GM18498 (cell line): ENCODE measurements around the gene RASAL1.
A peak's percentile ranks its signal among the peaks of the same experiment; 100 is the strongest.

Experiments used
- ATAC-seq: cut with Tn5 transposase; IDR thresholded peaks from one replicate; pipeline ENCODE4 v1.9.1; 2021; ENCODE audit warnings: mild to moderate bottlenecking, moderate library complexity; ENCODE audit not compliant: unreplicated experiment

Gene RASAL1, protein sequence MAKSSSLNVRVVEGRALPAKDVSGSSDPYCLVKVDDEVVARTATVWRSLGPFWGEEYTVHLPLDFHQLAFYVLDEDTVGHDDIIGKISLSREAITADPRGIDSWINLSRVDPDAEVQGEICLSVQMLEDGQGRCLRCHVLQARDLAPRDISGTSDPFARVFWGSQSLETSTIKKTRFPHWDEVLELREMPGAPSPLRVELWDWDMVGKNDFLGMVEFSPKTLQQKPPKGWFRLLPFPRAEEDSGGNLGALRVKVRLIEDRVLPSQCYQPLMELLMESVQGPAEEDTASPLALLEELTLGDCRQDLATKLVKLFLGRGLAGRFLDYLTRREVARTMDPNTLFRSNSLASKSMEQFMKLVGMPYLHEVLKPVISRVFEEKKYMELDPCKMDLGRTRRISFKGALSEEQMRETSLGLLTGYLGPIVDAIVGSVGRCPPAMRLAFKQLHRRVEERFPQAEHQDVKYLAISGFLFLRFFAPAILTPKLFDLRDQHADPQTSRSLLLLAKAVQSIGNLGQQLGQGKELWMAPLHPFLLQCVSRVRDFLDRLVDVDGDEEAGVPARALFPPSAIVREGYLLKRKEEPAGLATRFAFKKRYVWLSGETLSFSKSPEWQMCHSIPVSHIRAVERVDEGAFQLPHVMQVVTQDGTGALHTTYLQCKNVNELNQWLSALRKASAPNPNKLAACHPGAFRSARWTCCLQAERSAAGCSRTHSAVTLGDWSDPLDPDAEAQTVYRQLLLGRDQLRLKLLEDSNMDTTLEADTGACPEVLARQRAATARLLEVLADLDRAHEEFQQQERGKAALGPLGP

DNA sequence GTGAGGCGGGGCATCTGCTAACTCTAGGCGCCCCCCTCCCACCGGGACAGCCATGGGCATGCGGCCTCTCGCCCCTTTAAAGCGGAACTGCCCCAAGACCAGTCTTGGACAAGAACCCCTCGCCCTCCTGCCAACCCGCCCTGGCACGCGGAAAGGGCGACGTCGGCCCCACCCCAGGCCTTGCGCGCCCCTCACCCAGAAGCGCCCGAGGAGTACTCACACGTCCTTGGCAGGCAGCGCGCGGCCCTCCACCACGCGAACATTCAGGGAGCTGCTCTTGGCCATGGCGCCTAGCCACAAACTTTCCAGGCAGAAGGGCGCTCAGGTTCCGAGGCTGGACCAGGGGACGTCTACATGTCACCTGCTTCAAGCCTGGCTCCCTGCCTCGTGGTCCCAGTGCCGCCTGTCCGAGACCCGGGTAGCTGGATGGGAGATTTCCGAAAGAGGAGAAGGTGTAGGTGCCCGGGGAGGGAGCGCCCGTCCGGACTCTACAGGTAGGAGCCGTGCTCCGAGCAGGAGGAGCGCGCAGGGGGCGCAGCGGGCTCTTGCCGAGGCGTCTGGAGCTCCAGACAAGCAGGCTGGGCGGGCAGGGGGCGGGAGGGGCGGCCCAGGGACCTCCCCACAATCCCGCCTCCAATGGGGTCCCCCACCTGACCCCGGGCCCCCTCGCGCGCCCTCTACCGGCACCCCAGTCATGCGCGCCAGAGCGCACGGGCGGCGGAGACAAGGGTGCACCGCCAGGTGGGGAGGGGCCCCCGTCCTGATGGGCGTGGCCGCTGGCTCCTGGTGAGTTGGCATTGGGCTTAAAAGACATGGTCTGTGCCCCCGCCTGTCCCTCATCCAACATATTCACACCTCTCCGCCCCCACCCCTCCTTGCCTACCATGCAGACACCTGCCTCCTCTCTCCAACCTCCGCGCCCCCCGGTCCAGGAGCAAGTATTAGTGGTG is at the start of gene RASAL1:
RASAL1 (minus strand) TSS at position 584 of the 950 bp plus-strand sequence; CDS start at position 285, 299 bp downstream.
- no peak for ATAC-seq

DNA sequence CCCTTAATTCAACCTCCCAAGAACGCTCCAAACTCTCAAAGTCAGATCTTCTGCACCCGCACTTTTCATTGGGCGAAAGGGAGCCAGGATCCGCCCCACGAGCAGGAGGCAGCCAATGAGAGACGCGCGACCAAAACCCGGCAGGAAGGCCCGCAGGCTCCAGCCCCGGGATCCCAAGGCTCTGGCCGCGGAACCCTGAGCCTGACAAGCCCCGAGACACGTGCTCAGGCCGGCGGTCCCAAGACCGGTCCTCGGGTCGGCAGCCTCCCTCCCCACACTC is 49.3 kb upstream of the RASAL1 start:
- ATAC-seq, result peak; percentile 80

DNA sequence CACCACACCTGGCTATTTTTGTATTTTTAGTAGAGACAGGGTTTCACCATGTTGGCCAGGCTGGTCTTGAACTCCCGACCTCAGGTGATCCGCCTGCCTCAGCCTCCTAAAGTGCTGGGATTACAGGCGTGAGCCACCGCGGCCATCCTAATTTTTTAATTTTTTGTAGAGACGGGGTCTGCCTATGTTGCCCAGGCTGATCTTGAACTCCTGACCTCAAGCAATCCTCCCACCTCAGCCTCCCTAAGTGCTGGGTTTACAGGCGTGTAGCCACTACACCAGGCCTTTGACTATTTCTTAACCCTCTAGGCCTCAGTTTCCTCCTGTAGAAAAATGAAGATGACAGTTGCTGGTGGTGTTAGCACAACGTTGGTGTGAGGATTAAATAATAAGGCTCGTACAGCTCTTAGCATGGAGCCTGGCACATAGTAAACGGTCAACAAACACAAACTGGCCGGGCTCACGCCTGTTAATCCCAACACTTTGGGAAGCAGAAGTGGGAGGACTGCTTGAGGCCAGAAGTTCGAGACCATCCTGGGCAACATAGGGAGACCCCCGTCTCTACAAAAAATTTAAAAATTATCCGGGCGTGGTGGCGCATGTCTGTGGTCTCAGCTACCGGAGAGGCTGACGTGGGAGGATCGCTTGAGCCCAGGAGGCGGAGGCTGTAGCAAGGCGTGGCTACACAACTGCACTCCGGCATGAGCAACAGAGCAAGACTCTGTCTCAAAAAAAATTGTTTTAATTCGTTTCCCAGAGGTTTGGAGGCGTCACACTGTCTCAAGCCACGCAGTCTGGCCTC is 48.7 kb upstream of the RASAL1 start:
- peak; percentile 58 for ATAC-seq

DNA sequence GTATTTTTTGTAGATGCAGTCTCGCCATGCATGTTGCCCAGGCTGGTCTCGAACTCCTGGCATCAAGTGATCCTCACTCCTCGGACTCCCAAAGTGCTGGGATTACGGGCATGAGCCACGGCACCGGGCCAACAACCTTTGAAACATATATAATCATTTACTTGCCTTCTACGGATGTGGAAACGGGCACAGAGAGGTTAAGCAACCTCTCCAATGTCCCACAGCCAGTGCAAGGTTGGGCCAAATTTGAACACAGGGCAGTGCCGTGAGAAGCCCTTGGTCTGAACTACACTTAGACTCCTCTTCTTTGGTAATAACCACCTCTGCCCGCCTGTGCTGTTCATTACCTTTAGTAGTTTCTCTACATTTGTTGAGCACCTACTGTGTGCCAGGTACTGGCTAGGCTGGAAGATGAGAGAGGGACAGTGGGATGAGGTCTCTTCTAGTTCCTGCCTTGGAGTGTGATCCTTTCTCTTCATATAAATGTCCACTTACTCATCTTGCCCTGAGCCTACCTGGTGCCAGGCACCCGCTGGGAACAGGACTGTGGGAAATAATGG is 47.5 kb upstream of the RASAL1 start:
- no peak for ATAC-seq

DNA sequence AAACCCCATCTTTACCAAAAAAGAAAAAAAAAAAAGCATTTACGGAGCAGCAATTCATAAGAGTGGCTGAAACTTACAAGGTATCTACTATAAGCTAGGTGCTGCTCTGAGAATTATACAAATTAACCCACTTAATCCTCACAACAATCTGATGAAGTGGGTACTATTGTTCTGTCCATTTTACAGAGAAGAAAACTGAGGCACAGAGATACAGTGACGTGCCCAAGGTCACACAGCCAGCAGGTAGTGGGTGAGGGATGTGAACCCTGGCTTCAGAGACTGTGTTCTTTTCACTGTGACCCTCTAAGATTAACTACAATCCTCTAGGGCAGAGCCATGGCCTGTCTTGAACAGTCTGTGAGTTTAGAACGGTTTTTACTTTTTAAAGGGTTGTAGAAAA is 46.4 kb upstream of the RASAL1 start:
- no peak for ATAC-seq

DNA sequence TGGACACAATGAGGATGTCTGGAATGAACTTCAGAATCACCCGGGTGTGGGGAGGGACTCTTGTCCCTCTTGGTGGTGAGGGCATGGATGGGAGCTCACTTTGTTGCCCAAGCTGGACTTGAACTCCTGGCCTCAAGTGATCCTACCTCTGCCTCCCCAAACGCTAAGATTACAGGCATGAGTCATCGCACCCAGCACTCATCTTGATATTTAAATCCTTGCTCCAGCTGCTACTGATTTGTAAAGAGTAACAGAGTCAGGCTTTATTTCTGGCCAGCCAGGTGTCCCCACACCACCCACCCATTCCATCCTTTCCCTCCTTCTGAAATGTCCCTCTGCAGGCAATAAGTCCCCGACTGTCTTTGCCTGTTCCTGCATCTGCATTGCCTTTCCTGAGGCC is 44.8 kb upstream of the RASAL1 start:
- ATAC-seq, result no peak

DNA sequence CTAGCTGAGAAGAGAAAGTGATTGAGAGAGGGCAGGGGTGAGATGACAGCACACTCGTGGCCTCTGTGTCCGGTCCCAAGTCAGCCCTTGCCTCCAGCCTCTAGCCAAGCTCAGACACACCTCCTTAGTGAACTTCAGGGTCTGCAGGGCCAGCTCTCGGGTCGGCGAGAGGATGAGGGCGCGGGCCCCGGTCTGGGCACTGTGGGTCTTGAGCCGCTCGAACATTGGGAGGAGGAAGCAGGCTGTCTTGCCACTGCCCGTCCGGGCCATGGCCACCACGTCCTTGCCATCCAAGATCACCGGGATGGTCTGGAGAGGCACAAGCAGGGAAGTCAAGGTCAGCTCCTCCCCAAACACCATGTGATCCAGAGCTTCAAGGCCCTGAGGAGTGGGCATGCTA is 43.5 kb upstream of the RASAL1 start:
- ATAC-seq, result no peak

DNA sequence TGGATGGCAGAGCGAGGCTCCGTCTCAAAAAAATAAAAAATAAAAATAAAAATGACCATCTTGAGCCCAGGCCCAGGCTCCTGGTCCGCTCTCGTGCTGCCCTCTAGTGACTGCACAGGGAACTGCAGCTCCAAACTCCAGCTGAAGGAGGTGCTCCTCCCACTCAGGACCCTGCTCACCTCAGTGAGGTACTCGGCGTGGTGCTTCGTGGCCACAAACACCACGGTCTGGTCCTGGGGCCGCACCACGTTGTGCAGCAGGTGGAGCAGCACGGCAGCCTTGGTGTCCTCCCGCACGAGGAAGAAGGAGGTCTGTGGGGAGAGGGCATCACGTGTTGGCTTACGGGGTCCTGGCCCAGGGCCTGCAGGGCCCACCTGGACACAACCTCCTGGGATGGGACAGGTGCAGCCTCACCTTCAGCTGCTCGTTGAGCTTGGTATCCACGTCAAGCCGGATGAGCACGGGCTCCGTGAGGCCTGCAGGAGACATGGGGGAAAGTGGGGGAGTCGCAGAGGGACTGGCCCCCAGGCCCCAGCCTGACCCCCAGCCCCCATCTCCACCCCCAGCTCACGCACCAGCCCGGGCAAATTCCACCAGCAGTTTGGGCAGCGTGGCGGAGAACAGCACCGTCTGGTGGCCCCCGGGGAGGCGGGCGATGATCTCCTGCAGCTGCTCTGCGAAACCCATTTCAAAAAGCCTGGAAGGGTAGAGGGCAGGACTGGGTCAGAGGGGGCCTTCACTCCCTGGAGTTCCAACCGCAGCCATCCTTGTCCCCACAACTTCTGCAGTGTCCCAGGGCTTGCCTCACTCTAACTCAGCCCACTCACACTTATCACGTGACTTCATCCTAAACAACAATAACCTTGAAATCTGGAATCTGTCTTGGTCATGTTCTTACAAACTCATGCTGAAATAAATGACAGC is 39.2 kb upstream of the RASAL1 start:
- peak; percentile 55 for ATAC-seq

DNA sequence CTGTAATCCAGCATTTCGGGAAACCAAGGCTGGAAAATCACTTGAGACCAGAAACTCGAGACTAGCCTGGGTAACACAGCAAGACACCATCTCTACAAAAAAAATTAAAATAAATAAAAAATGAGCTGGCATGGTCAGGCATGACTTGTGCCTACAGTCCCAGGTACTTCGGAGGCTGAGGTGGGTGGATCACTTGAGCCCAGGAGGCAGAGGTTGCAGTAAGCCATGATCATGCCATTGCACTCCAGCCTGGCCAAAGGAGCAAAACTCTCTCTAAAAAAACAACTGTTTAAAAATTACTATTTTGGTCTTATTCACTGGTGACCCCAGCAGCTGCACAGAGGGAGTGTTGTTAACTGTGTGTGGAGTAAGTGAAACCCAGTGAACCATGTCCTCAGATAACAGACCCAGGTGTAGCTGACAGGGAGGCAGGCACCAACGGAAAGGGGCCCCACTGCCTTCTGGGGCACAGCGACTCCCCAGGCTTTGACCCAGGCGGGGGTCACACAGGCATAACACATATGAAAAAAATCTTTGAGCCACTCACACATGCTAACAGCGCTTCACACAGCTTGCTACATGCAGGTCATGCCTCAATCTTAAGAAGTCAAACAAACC is 37.6 kb upstream of the RASAL1 start:
- peak; percentile 66 for ATAC-seq

DNA sequence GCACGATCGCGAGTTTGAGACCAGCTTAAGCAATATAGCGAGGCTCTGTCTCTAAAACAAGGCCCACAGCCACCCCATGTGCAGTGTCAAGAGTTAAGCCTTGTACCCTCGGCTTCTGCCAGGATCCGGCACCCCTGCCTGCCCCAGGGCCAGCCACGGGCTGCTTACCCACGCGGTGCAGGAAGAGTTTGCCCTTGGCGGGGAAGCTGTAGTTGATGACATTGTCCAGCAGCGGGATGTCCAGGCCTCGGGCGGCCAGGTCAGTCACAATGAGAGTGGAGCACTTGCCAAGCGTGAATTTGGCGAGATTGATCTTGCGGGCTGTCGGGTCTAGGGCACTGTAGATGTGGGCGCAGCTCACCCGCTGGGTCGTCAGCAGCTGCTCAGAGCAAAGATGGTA is 36.6 kb upstream of the RASAL1 start:
- no peak for ATAC-seq

DNA sequence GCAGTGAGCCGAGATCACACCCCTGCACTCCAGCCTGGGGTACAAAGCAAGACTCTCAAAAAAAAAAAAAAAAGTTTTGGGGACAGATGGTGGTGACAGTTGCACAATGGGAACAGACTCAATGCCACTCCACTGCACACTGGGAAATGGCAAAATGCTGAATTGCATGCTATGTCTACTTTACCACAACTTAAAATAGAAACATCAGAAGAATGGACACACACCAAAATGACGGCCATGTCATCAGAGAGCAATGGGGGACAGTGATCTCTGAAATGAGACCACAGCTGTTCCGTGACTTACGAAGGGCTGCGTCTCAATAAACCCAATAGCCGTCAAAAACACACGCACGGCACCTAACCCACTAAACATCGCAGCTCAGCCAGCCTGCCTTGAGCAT is 36.0 kb upstream of the RASAL1 start:
- ATAC-seq, result no peak

DNA sequence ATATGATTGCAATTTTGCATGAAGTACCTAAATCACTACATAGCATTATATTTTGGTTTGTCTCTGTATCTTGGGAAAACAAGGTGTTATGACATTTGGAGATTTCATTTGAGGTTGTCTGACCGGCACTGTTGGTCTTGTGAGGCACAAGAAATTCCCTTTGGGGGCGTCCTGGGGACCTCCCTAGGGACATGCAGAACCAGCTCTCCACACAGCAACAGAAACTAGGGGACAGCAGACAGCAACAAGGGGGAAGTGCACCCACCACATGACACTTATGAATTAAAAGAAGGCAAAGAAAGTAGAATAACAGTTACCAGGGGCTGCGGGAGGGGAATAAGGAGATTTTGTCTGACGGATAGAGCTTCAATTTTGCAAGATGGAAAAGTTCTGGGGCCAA is 35.4 kb upstream of the RASAL1 start:
- no peak for ATAC-seq

DNA sequence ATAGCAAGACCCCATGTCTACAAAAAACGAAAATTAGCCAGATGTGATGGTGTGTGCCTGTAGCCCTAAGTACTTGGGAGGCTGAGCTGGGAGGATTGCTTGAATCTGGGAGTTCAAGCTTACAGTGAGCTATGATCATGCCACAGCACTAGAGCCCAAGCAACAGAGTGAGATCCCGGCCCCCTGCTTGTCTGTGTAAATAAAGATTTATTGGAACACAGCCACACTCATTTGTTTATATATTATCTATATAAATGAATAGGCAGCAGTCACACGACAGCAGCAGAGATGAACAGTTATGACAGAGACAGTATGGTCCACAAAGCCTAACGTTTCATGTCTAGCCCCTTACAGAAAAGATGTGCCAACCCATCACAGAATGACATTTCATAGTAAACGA is 34.9 kb upstream of the RASAL1 start:
- no peak for ATAC-seq

DNA sequence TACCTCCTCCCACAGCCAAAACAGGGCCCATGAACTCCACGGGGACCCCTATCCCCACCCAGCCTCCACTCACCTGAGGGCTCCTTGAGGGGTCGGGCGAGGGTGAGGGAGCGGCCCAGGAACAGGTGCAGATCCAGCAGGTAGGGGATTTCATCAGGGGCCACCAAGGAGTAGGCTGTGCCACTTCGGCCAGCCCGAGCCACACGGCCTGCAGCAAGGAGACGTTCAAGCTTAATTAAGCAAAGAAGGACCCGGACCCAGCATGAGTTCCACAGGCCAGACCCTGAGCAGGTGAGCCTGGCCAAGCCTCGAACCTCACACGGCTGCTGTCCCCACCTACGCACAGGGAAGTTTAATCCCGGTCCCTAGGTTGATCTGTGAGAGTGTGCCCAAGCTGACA is 34.1 kb upstream of the RASAL1 start:
- ATAC-seq, result no peak

DNA sequence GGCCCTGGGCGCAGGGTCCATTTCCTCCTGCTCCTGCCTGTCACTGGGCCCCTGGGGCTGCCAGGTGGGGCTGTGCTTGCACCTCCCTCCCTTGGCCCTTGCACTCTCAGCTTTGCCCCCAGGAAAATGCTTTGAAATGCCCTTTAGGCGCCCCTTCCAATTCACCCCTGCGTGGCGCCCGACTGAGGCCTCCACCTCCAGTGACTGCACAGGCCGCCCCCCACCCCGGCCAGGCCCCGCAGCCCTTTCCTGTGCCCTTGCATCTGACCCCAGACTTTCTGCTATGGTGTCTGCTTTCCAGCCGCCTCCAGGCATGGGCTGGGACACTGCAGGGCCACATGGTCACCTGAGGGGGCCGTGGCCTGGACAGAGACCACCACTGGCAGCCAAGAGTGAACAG is 32.3 kb upstream of the RASAL1 start:
- ATAC-seq, result no peak

DNA sequence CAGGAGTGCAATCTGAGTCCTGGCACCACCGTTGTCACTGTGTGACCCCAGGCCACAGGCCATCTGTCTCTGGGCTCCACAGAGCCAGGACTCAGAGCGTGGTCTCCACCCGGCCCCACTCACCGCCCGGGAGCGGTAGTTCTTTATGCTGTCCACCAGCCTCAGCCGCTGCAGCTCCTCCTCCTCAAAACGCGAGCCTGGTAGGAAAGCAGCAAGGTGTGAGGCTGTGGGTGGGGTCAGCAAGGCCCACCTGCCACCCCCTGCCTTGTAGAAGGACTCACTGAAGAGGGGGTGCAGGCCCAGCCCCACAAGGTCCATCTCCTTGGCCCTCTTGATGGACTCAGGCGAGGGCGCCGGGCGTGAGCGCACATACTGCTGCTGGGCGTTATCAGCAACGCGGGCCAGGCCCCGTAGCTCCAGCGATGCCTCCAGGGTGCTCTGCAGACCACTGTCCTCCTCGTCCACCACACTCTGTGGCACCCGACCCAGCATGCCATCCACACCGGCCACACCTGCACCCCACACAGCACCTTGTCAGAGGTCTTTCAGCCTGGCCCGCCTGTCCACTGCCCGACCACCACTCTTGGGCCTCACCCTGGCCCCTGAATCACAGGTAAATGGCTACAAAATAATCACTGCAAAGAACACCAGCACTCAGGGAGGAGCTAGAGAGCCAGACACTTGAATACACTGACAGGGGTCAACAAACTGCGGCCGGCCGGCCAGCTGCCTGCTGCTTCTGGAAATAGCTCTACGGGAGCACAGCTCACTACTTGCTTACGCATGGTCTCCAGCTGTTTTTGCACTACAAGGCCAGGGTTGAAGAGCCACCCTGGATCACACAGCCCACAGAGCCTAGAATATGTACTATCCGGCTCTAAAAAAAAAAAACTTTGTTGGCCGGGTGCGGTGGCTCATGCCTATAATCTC is 30.2 kb upstream of the RASAL1 start:
- ATAC-seq, result no peak

DNA sequence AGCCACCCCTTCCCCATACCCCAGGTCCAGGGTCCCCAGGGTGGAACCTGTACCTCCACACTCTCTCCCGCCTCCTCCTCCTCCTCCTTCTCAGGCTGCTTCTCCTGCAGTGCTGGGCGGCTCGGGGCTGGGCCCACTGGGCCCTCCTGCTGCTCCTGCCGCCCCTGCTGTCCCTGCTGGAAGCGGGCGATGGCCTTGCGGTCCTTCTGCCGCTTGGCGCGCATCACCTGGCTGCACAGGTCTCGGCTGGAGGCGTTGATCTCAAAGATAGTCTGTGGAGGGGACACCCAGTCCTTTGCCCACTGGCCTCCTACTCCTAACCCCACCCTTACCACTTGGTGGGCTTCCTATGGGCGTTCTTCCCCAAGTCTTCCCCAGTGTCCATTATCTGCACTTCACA is 28.5 kb upstream of the RASAL1 start:
- ATAC-seq, result no peak

DNA sequence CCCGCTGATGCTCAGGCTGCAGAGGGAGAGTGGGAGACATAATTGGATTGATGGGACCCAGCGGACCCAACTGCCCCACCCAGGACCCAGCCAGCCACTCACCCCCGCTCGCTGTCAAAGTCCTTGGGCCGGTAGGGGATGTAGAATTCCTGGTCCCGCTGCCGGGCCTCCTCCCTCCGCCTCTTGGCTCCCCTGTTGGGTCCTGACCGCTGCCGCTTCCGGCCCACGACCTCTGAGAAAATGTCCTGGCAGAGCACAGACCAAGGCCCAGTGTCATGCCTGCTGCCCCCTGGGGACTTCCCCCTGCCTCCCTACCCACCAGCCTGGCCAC is 27.4 kb upstream of the RASAL1 start:
- no peak for ATAC-seq
